NCI-H2107 treated with DMSO at 0.1 percent for 48 hours (cell line): ENCODE results near the gene PDE6C.

Source experiments
- DNase-seq: peaks from one replicate; lab custom pipeline; 2025; ENCODE audit not compliant: unreplicated experiment; lab: John Stamatoyannopoulos, UW

PDE6C gene

GRCh38 chr10:93593749-93594148 is 18.6 kb upstream of the PDE6C start:
- no peak for DNase-seq

DNA sequence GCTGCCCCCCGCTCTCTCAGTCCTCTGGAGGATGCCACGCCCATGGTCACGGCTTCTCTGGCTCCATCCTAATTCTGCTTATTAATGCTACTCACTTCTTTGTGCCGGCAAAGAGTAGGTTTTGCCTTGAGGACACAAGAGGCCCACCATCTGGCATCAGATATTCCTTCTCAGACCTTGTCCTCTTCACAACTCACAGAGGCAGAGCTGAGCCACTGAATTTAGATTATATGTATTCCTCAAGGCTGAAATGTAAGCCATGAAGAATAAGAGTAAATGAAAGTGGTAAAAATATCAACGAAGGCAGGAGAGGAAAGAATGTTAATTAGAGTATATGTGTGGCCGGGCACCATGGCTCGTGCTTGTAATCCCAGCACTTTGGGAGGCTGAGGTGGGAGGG is 17.8 kb upstream of the PDE6C start:
- DNase-seq = no peak

- DNase-seq = no peak
Measured at GRCh38 chr10:93595378-93596161, 16.8 kb upstream of the PDE6C start.

DNA sequence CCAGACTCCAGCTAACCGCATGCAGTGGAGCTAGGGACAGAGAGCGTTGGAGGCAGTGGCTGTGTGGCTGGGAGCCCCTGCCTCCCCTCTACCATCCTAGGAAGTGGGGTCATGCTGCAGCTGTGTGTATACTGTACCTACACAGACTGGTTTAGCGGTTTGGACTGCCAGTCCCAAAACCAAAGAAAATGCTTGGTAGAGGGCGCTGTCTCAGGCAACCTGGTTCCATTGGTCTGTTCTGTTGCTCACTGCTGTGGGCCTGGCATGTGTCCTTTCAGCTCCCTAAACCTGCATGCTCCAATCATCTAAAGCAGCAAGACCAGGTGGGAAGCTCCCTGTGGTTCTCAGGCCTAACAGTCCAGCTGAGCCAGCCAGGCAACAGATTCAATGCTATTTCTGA is 15.8 kb upstream of the PDE6C start:
- DNase-seq = no peak

DNA sequence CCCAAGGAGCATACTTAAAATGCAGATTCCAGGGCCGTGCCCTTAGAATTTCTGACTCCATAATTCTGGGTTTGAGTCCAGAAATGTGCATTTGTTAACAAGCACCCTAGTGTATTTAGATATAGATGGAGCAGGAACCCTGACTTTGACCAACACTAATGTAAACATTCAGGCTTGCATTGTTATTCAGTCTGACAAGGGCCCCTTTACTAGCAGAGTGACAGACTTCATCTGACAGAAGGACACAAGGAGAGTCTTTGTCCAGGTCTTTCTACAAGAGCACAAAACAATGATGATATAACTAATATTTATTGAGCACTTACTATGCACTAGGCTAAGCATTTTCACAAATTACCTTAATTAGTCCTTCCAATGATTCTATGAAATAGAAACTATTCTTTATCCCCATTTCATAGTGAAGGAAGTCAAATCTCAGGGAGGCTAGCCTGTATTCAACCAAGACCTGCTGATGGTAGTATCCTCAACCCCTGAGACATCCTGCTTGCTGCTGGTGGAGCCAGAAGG is 15.2 kb upstream of the PDE6C start:
- DNase-seq = no peak

DNA sequence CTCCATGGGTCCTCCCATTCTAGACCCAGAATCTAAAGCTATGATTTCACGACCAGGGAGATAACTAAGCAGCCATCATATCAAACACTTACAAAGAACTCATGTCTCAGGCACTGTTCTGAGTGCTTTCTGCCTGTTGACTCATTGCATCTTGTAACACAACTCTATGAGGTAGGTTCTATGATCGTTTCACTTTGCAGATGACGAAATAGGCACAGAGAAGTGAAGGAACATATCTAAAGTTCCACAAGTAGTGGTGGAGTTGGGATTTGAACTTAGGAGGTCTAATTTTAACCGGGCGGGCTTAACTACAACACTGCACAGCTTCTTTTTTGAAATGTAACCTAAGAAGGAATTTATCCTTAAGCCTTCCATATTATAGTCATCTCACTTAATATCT is 14.2 kb upstream of the PDE6C start:
- no peak for DNase-seq

- no peak for DNase-seq
Measured at GRCh38 chr10:93599335-93599734, 13.0 kb upstream of the PDE6C start.

- DNase-seq = no peak
Measured at GRCh38 chr10:93599778-93600177, 12.6 kb upstream of the PDE6C start.

- DNase-seq = no peak
Measured at GRCh38 chr10:93600446-93601145, 11.7 kb upstream of the PDE6C start.

DNA sequence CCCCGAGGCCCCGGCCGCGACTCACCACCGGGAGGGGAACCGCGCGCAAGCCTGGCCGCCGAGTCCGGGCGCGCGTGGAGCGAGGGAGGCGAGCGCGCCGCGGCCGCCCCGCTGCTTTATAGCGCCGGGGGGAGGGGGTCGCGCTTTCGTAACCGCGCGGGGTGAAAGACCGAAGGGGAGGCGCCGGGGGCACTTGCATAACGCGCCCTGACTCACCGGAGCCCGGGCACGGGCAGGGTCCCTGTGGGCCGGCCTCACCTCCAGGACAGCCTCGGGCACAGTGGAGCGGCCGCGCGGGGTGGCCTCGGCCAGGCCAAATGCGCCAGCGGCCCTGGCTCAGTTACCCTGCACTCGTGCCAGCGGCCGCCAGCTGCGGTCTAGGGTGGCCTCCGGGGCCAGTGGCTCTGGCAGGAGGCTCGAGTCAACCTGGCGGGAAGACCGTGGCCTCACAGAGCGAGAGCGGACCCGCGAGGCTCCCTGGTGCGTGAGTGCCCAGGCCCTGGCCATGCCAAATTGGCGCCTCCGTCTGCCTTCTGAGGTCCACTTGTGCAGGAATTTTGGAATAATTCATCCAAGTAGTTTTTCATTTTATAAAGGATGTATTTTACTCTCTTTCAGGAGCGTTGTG is 11.1 kb upstream of the PDE6C start, which contains the start of gene RBP4:
RBP4 (minus strand) TSS at position 90 of the 628 bp plus-strand sequence. CDS start 207 bp downstream, outside the sequence.
- no peak for DNase-seq

DNA sequence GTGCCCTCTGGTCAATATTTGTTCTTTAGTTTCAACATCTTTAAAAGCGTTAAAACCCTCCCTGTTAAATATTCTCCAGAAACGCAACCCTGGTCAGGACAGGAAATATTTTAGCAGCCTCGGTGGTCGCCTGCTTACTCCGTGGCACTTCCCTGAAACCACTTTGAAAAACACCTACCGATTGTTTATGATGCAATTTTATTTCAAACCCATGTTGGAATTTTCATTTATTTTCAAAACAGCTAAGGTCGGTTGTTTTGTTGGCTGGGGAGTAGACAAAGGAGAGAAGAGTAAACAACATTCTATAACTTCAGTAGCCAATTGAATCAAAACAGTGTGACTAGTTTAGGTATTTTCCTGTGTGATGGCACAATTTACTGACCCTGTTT is 10.6 kb upstream of the PDE6C start:
- DNase-seq = no peak

GRCh38 chr10:93603023-93603422 is 9.3 kb upstream of the PDE6C start:
- no peak for DNase-seq

DNA sequence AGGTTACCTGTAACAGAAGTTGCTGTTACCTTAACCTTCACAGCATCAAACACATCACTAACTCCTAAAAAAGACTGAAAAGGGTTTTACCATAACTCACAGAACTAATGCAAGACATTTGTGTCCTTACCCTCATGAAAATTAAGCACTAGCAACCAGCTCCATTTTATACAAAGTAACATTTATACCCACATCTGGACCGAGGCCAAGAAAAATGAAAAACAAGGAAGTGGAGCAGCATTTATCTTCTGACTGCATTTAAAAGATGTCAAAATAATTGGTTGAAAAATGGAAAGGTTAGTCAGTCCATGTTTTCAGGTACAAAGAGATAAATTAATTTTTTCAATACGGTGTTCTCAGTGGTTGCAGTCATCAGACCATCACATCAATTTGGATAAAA is 8.2 kb upstream of the PDE6C start:
- DNase-seq = no peak

DNA sequence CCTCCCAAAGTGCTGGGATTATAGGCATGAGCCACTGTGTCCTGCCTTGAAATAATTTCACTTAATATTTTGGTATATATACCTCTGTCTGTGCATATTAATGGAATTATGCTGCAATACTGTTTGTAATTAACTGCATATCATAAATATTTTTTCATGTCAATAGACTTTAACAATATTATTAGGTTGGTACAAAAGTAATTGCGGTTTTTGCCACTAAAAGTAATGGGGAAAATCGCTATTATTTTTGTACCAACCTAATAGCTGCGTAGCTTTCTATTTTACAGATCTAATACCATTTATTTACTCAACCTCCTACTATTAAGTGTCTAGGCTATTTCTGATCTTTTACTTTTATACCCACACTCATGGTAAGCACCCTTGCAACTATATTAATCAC is 3.9 kb upstream of the PDE6C start:
- DNase-seq = no peak

DNA sequence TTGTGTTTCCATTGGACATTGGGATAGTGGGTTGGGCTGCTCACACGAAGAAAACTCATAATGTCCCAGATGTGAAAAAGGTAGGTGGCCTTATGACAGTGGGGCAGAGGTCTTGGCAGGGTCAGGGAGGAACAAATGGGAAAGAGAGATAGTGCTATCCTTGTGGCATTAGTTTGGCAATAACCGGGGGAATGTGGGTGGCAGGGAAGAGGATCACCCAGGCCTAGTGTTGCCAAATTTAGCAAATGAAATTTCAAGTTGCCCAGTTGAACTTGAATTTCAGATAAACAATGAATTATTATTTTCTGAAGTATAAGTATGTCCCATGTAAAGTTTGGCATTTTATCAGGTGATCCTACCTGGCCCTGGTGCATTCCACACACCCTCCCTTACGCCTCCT is 789 bp downstream of the PDE6C start:
- DNase-seq = no peak

DNA sequence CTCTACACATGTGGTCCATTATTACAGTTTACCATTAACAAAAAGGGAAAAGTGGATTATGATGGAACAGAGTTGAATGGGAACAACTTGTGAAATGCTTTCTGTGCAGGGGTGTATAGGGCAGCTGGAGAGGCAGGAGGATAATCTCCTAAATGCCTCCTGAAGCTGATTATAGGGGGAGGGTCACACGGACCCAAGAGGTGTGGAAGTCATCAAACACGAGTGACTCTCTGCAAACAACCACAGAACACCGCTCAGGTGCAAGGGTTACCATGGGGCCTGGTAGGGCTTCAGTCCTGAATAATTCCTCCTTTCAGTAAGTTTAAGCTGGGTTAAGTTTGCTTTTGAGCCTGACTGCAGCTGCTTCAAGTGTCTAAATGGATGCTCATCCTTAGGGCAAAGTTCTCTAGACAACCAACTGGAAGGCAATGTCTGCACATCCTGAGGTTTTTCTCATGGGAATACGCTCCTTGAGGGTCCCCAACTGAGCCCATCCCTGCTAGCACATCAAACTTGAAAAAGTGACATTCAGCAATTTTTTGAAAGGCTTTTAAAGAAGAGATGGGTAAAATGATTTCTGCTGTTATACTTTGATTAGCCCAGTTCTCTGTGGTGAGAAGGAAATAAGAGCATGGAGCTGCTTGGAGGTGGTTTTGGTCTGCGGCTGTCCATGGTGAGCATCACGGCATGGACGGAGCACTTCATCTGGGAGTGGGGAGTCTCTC is 1.9 kb downstream of the PDE6C start:
- no peak for DNase-seq

DNA sequence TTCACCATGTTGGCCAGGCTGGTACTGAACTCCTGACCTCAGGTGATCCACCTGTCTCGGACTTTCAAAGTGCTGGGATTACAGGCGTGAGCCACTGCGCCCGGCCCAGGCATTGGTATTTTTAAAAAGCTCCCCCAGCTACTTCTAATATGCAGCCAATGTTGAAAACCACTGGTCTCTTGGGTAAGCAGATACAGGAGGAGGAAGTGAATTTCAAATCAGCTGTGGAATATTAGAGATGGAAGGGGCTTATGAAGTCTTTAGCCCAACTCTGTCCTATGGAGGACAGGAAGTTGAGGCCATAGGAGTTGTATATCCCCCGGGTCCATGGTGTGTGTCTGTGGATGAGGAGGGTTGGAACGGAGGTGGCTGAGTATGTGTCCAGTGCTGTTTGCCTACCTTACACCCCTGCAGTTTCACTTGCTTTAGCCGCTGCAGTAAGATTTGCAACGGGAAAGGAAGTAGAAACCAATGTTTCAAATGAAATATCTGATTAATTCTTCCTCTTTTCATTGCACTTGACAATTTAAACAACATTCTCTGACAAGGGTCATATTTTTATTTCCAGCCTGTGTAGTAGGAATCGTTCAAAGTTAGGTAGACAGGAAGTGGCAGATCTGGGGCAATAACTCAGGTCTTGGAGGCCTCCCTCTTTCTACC is 3.4 kb downstream of the PDE6C start:
- no peak for DNase-seq

GRCh38 chr10:93620925-93621324 is 8.6 kb downstream of the PDE6C start:
- no peak for DNase-seq

GRCh38 chr10:93622942-93623341 is 10.6 kb downstream of the PDE6C start:
- no peak for DNase-seq

DNA sequence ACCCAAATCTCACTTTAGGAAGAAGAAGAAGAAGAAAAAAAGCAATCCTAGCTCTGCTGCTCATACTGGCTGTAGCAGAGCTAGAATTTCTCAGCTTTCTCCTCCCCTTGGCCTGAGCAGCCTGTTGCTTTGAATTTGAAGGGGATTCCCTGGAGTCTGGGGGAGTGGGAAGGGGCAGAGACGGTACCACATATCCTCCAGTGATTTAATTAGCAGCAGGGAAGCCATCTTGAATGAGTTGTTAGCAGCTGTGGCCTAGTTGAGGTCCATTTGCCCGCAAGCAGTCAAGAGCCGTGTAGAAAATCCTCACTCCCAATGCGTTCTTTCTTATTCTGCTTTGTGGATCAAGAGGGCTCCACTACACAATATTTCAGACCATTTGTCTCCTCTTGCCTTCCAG is 16.5 kb downstream of the PDE6C start:
- no peak for DNase-seq
